HL-60 (cell line): Measurements from ENCODE around the gene CREB5.

ENCODE experiments used
- DNase-seq, 2 experiments: peaks; one replicate each; pipeline ENCODE4 v3.0.0-alpha.2; 2010 to 2020; ENCODE audit warnings: low read depth in 1 of 2, low spot score in 1 of 2
- H3K27ac ChIP-seq: fragments of 250-450 bp; sonication (Bioruptor Pico); replicated peaks from 2 replicates; pipeline ENCODE4 v1.5.1; 2020; ENCODE audit warnings: mild to moderate bottlenecking, moderate library complexity
- H3K27me3 ChIP-seq: fragments of 250-450 bp; sonication (Bioruptor Pico); 2 replicates; pipeline ENCODE4 v1.5.1; 2021; ENCODE audit warnings: mild to moderate bottlenecking, moderate library complexity; ENCODE audit not compliant: insufficient read depth, poor library complexity, severe bottlenecking
- H3K4me3 ChIP-seq: replicated peaks from 2 replicates; pipeline ENCODE4 v1.5.1; 2011; ENCODE audit warnings: mild to moderate bottlenecking, control low read depth, low read length; ENCODE audit not compliant: insufficient read depth
- CTCF ChIP-seq: IDR thresholded peaks from one replicate; pipeline ENCODE4 v1.5.1; 2011; ENCODE audit warnings: low read length, control low read depth, inconsistent platforms; ENCODE audit not compliant: insufficient read depth
- GABPA ChIP-seq: IDR thresholded peaks from 2 replicates; pipeline ENCODE4 v1.6.1; 2012; ENCODE audit warnings: low read depth
- POLR2AphosphoS5 ChIP-seq: IDR thresholded peaks from 2 replicates; pipeline ENCODE4 v1.6.1; 2012; ENCODE audit warnings: low read depth
- SPI1 ChIP-seq: IDR thresholded peaks from 2 replicates; pipeline ENCODE4 v1.6.1; 2012; ENCODE audit warnings: low read depth, mild to moderate bottlenecking, borderline replicate concordance
- TF ChIP-seq, protein P1 (sequence below): IDR thresholded peaks from 2 replicates; pipeline ENCODE4 v1.6.1; 2012; ENCODE audit warnings: low read depth; ENCODE audit not compliant: insufficient replicate concordance

The CREB5 gene

GRCh38 chr7:28753613-28754012 is 341.3 kb downstream of the CREB5 start:
- TF ChIP-seq CTCF (no peak), SPI1 (no peak), GABPA (no peak), POLR2AphosphoS5 (no peak)
- TF ChIP-seq, protein P1, sequence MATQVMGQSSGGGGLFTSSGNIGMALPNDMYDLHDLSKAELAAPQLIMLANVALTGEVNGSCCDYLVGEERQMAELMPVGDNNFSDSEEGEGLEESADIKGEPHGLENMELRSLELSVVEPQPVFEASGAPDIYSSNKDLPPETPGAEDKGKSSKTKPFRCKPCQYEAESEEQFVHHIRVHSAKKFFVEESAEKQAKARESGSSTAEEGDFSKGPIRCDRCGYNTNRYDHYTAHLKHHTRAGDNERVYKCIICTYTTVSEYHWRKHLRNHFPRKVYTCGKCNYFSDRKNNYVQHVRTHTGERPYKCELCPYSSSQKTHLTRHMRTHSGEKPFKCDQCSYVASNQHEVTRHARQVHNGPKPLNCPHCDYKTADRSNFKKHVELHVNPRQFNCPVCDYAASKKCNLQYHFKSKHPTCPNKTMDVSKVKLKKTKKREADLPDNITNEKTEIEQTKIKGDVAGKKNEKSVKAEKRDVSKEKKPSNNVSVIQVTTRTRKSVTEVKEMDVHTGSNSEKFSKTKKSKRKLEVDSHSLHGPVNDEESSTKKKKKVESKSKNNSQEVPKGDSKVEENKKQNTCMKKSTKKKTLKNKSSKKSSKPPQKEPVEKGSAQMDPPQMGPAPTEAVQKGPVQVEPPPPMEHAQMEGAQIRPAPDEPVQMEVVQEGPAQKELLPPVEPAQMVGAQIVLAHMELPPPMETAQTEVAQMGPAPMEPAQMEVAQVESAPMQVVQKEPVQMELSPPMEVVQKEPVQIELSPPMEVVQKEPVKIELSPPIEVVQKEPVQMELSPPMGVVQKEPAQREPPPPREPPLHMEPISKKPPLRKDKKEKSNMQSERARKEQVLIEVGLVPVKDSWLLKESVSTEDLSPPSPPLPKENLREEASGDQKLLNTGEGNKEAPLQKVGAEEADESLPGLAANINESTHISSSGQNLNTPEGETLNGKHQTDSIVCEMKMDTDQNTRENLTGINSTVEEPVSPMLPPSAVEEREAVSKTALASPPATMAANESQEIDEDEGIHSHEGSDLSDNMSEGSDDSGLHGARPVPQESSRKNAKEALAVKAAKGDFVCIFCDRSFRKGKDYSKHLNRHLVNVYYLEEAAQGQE, result no peak
- Histone ChIP-seq H3K4me3 (no peak overlapping the region), H3K27me3 (no peaks in the 10 kb centered on the region), H3K27ac (no peak overlapping the region)
- DNase-seq, result no peak

DNA sequence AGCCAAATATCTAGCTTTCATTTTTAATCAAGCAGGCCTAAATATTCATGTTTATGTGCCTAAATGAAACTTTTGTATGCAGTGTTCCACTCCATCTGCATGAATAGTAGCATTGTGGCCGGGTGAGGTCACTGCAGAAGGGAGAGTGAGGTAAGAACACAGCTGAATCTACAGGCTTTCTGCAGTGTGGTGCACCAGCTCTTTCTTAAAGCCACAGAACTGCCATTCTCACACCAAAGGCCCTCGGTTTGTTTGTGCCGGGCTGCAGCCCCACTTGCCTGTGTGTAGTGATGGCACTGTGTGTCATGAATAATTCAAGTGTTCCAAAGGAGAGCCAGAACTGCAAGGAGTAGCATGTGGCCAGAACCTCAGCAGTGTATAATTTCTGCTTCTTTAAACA is 341.7 kb downstream of the CREB5 start:
- Histone ChIP-seq H3K27ac (no peak overlapping the region), H3K27me3 (no peaks in the 10 kb centered on the region), H3K4me3 (no peak overlapping the region)
- TF ChIP-seq GABPA (no peak), POLR2AphosphoS5 (no peak), CTCF (no peak), SPI1 (no peak)
- TF ChIP-seq, protein P1, result no peak
- no peak for DNase-seq

DNA sequence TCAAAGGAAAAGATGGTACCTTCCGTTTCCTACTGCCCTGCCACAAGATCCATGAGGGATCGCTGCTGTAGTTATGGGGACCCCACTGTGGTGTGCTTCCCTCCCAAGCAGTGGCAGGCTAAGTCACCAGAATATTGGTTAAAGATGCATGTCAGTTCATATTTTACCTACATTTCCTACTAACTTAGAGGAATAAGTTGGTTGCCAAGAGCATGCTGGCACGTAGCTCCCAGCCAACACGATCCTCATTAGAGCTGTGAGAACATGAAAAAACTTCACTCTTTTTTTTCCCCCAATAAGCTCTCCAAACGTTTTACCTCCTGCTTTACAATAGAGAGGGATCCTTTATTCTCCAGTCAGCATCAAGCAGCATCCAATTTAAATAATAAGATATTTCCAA is 342.1 kb downstream of the CREB5 start:
- TF ChIP-seq GABPA, result no peak
- TF ChIP-seq POLR2AphosphoS5, result no peak
- TF ChIP-seq SPI1, result no peak
- TF ChIP-seq, protein P1, result no peak
- no peak for TF ChIP-seq CTCF
- Histone ChIP-seq H3K27ac (no peak overlapping the region), H3K4me3 (no peak overlapping the region), H3K27me3 (no peaks in the 10 kb centered on the region)
- DNase-seq, result no peak
